RWPE1 (cell line): ENCODE data around the gene PIGS.

ENCODE experiments used
- CTCF ChIA-PET: fragments of 350-600 bp; sonication (Branson Sonifier 250); formaldehyde crosslinking; extraction: SDS; loops from one replicate; lab custom pipeline; 2021; lab: Yijun Ruan, JAX
- POLR2A ChIA-PET: fragments of 400-600 bp; formaldehyde crosslinking; extraction: SDS; loops from one replicate; lab custom pipeline; 2020; ENCODE audit warnings: antibody characterized with exemption; ENCODE audit not compliant: low non-redundant PET; lab: Yijun Ruan, JAX
- DNase-seq: peaks from one replicate; pipeline ENCODE4 v3.0.0; 2012; ENCODE audit warnings: low spot score
- H3K27ac ChIP-seq: fragments of 450-650 bp; 2 replicates; pipeline ENCODE4 v1.5.1; 2017
- TF ChIP-seq, protein P1 (sequence below): fragments of 450-650 bp; conservative IDR thresholded peaks from 2 replicates; pipeline ENCODE4 v1.5.1; 2017; ENCODE audit warnings: low read depth, mild to moderate bottlenecking

The PIGS gene

DNA sequence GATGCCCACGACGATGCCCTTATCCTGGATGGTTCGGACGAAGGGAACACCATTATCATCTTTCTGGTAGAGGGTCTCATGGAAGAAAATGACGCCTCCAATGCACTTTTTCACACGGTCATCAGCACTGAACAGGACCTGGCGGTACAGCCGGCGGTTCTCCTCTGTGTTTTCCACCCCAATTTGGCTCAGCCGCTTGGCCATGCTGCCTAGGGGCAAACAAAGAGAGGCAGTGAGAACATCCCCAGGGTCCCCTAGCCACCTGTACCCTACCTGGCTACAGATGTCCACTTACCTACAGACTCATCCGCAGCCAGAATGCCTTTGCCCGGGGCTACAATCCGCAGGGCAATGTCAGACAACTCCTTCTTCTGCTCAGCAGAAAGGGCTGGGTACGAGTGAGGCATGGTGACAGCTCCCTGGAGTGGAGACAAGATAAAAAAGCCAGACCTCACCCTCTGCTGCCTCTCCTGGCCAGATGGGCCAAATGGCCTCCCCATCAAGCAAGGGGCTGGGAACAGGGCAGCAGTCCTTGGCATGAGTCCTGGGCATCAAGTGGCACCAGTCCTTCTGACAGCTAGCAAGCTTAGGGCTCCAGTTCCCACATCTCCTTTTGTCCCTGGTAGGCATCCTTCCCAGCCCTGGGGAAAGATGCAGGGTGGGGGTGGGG, 3.9 kb upstream of the PIGS start:
- ChIA-PET POLR2A (no interaction called here), CTCF (interaction anchor here (0.6 to 0.7 kb wide), 2 partner anchors 8 to 46 kb away, joined by 4 read pairs; no protein-coding TSS in a partner anchor)
- no peak for DNase-seq
- TF ChIP-seq, protein P1, sequence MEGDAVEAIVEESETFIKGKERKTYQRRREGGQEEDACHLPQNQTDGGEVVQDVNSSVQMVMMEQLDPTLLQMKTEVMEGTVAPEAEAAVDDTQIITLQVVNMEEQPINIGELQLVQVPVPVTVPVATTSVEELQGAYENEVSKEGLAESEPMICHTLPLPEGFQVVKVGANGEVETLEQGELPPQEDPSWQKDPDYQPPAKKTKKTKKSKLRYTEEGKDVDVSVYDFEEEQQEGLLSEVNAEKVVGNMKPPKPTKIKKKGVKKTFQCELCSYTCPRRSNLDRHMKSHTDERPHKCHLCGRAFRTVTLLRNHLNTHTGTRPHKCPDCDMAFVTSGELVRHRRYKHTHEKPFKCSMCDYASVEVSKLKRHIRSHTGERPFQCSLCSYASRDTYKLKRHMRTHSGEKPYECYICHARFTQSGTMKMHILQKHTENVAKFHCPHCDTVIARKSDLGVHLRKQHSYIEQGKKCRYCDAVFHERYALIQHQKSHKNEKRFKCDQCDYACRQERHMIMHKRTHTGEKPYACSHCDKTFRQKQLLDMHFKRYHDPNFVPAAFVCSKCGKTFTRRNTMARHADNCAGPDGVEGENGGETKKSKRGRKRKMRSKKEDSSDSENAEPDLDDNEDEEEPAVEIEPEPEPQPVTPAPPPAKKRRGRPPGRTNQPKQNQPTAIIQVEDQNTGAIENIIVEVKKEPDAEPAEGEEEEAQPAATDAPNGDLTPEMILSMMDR: no peak
- no peak overlapping the region for H3K27ac ChIP-seq

DNA sequence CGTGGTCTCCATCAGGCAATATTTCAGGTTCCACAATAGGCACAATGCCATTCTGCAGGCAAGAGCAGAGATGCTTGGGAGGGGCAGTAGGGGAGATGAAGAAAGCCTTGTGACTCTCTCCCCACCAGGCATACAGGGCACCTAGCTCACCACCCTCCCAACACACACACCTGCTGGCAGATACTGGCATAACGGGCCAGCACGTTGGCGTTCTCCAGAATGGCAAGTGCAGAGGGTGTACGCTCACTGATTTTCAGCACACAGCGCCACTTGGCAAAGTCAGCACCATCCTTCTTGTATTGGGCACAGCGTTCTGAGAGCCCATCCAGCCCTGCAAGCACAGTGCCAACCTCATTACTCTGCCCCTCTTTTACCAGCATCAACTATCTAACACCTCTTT, 3.2 kb upstream of the PIGS start:
- DNase-seq: no peak
- no peak overlapping the region for H3K27ac ChIP-seq
- POLR2A ChIA-PET: no interaction called here
- CTCF ChIA-PET: no interaction called here
- TF ChIP-seq, protein P1: no peak

DNA sequence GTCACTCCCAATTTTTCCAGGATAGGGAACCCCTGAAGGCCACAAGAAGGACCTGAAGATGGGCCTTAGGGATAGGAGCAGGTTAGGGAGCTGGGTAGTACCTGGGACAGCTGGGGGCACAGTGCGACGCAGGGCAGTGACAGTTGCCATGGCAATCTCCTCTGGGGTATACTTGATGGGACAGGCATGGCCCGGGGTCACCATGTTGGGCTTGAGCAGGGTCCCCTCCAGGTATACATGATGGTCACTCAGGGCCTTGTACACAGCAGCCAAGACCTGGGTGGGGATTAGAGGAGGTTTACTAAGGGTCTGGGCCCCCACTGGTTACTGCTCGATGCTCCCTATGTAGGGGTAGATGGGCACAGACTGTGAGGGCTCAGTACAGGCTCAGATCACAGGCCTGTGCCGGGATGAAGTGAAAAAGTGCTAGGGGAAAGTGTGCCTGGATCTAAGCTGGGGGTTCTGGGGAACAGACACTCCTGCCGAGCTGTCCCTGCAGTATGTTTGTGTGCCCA, 2.7 kb upstream of the PIGS start:
- ChIA-PET CTCF (no interaction called here), POLR2A (no interaction called here)
- no peak overlapping the region for H3K27ac ChIP-seq
- no peak for DNase-seq
- TF ChIP-seq, protein P1: no peak

DNA sequence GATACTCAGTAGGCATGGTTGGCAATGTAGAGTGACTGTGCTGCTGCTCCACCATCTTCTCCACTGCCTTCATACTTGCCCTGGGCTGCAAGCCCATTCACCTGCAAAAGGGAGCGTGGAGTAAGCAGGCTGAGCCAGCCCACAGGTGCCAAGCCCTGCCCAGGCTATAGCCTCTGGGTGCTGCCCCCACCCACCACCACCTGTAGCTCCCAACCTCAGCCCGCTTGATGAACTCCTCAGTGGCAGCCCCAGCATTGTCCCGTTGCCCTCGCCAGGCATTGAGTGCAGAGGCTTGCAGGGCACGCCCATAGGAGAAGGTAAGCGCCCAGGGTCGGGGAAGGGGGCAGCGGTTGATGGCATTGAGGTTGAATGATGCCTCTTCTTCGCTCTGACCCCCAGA, 2.2 kb upstream of the PIGS start:
- POLR2A ChIA-PET: no interaction called here
- TF ChIP-seq, protein P1: no peak
- H3K27ac ChIP-seq: no peak overlapping the region
- CTCF ChIA-PET: no interaction called here
- no peak for DNase-seq

DNA sequence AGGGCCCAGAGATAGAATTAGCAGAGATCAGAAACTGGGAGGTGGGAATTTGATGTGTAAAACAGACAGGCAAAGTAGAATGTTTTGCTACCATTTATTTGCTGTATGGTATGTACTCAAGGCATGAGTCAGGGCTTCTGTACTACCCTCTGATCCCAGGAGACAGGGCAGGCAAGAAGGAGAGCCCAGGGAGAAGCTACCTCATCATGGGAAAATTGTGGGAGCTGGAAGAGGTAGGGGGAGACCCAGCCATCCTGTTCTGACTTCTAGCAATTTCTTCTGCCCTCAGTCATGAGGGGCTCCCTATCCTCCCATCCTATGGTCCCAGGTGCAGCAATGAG, 1.7 kb upstream of the PIGS start:
- CTCF ChIA-PET: no interaction called here
- TF ChIP-seq, protein P1: no peak
- POLR2A ChIA-PET: no interaction called here
- DNase-seq: no peak
- no peak overlapping the region for H3K27ac ChIP-seq

DNA sequence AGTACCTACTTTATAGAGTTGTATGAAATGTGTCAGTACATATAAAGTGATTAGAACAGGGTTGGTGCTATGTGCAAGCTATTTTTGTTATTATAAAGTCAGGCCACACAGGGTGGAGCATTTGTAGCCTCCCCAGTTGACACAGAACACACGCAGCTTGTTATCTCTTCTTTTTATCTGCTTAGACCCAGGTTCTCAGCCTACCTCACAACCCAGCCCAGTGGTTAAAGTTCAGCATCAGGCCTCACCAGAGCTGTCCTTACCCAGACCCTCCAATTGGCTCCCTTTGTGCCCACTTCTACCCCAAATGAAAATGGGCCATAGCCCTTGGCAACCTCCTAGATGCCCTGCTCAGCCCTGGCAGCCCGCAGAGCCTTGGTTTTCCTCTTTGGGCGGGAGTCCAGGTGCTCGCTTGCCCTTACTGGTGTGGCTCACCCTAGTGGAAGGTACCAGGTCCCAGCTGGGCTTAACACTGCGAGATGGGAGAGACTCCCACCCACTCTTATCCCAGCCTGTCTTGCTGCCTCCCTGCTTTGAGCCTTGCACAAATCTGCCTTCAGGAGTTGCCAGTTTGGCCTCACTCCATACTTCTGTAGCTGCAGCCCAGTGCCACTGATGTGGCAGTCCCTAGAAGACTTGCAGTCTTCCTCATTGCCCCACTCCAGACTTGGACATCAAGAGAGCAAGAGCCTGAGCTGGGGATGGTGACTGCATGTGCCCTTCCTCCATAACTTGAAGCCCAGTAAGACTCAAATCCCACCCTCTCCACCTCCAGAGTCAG, 1.1 kb upstream of the PIGS start:
- TF ChIP-seq, protein P1: no peak
- 0 out of 2 replicates have a peak overlapping the region, but pooled peaks have one; percentile 3 for H3K27ac ChIP-seq
- ChIA-PET CTCF (no interaction called here), POLR2A (no interaction called here)
- no peak for DNase-seq
